Measurements from ENCODE around the gene TMEM143. TPM values are rescaled to one million over a fixed set of nuclear protein-coding genes. Genes with fewer than 3 reads are reported as not detected.

The TMEM143 gene
- total and polyA plus RNA-seq, 12 donors: 3.3 to 26.5 (median 12.7) TPM

- no peaks in the 10 kb centered on the region for H3K9me3 ChIP-seq (replicated peaks in 1 of 3)
- H3K27me3 ChIP-seq: no peaks in the 10 kb centered on the region
- peak overlapping the region; percentile 87 to 95 (median 92) for H3K27ac ChIP-seq
- WGBS, 4 donors: 4 to 7% (median 5%) methylated on average over 13 to 26 of the region's 26 CpGs
- H3K4me3 ChIP-seq: peak overlapping the region; percentile 3 to 81 (median 32)
- intact Hi-C loops (cut with DNase I): no loop called here
- H3K4me1 ChIP-seq (replicated peaks in 1 of 2): peaks cover 4 to 8% of the 10 kb centered on the region in 2 donors
- no peaks in the 10 kb centered on the region for H3K36me3 ChIP-seq (replicated peaks in 1 of 2)
- TF ChIP-seq POLR2A (IDR thresholded peaks at IDR 0.05) (peak in 1 of 2 donors; percentile 70), CTCF (IDR thresholded peaks at IDR 0.05) (peak in 3 of 6 experiments; percentile 2 to 30 (median 12))
- DNase-seq: peak; percentile 94 to 98 (median 97)
Measured at GRCh38 chr19:48362716-48363499, 832 bp downstream of the TMEM143 start.

- no peak overlapping the region for H3K4me3 ChIP-seq
- no peaks in the 10 kb centered on the region for H3K9me3 ChIP-seq (replicated peaks in 1 of 3)
- intact Hi-C loops (cut with DNase I): no loop called here
- no peak overlapping the region for H3K27ac ChIP-seq
- H3K27me3 ChIP-seq: no peaks in the 10 kb centered on the region
- no peaks in the 10 kb centered on the region for H3K36me3 ChIP-seq (replicated peaks in 1 of 2)
- peaks cover 4 to 8% of the 10 kb centered on the region in 2 donors for H3K4me1 ChIP-seq (replicated peaks in 1 of 2)
- no peak for TF ChIP-seq POLR2A (IDR thresholded peaks at IDR 0.05)
- TF ChIP-seq CTCF (IDR thresholded peaks at IDR 0.05): no peak
- WGBS, 4 donors: 94 to 98% (median 96%) methylated on average over 3 of the region's 3 CpGs
- DNase-seq: no peak
Measured at GRCh38 chr19:48361912-48362311, 1.8 kb downstream of the TMEM143 start.

GRCh38 chr19:48359123-48359522, 4.6 kb downstream of the TMEM143 start:
- Histone ChIP-seq H3K4me1 (replicated peaks in 1 of 2) (peaks cover 0 to 5% of the 10 kb centered on the region in 2 donors), H3K9me3 (replicated peaks in 1 of 3) (no peaks in the 10 kb centered on the region), H3K27ac (no peak overlapping the region), H3K27me3 (no peaks in the 10 kb centered on the region), H3K36me3 (replicated peaks in 1 of 2) (no peaks in the 10 kb centered on the region), H3K4me3 (no peak overlapping the region)
- WGBS, 4 donors: 93 to 97% (median 94%) methylated on average over 5 of the region's 5 CpGs
- no peak for DNase-seq
- intact Hi-C loops (cut with DNase I): no loop called here
- TF ChIP-seq POLR2A (IDR thresholded peaks at IDR 0.05) (no peak), CTCF (IDR thresholded peaks at IDR 0.05) (no peak)

GRCh38 chr19:48355365-48355954, 8.3 kb downstream of the TMEM143 start:
- Histone ChIP-seq H3K36me3 (replicated peaks in 1 of 2) (no peaks in the 10 kb centered on the region), H3K4me1 (replicated peaks in 1 of 2) (no peaks in the 10 kb centered on the region), H3K27ac (no peak overlapping the region), H3K27me3 (no peaks in the 10 kb centered on the region), H3K4me3 (no peak overlapping the region), H3K9me3 (replicated peaks in 1 of 3) (no peaks in the 10 kb centered on the region)
- TF ChIP-seq CTCF (IDR thresholded peaks at IDR 0.05): no peak
- TF ChIP-seq POLR2A (IDR thresholded peaks at IDR 0.05): no peak
- WGBS, 4 donors: 82 to 92% (median 88%) methylated on average over 11 to 12 of the region's 12 CpGs
- no peak for DNase-seq
- intact Hi-C loops (cut with DNase I): no loop called here
